Measurements from ENCODE around the gene HSP90AB1. TPM values are rescaled to one million over a fixed set of nuclear protein-coding genes. Genes with fewer than 3 reads are reported as not detected.

Gene HSP90AB1
- total and polyA plus RNA-seq, 9 of the 15 experiments (the other 6 are each of a cell fraction or from before 2014, with no cell fraction given): 1,780 to 3,358 (median 2,262) TPM

GRCh38 chr6:44221291-44221960 is 25.5 kb upstream of the HSP90AB1 start (continued):
- TF ChIP-seq SIN3A (IDR thresholded peaks at IDR 0.05; ENCODE audit: borderline replicate concordance in 2 of 2, control insufficient read depth in 1 of 2, low read depth in 2 of 2, low read length in 2 of 2): no peak; a peak in 1 of 4 replicates
- peak; percentile 52; the same call in 1 of the 2 replicates for TF ChIP-seq ESRRA (IDR thresholded peaks at IDR 0.05; ENCODE audit: borderline replicate concordance, low read depth)
- no peak for TF ChIP-seq SPI1 (IDR thresholded peaks at IDR 0.05; ENCODE audit: borderline replicate concordance, low read depth, low read length)
- TF ChIP-seq MTA3 (IDR thresholded peaks at IDR 0.05; ENCODE audit: borderline replicate concordance): peak; percentile 59; the same call in 1 of the 2 replicates
- peak; percentile 84 for TF ChIP-seq ZBTB7A (IDR thresholded peaks at IDR 0.05; ENCODE audit: borderline replicate concordance, control insufficient read depth, low read depth, low read length)
- TF ChIP-seq, protein P1, sequence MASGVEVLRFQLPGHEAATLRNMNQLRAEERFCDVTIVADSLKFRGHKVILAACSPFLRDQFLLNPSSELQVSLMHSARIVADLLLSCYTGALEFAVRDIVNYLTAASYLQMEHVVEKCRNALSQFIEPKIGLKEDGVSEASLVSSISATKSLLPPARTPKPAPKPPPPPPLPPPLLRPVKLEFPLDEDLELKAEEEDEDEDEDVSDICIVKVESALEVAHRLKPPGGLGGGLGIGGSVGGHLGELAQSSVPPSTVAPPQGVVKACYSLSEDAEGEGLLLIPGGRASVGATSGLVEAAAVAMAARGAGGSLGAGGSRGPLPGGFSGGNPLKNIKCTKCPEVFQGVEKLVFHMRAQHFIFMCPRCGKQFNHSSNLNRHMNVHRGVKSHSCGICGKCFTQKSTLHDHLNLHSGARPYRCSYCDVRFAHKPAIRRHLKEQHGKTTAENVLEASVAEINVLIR (CRISPR knock-in tag; IDR thresholded peaks at IDR 0.05): 0 out of 2 replicates have a peak, but pooled peaks have one; percentile 23
- no peak for TF ChIP-seq HIVEP1 (CRISPR knock-in tag; IDR thresholded peaks at IDR 0.05)
- peak; percentile 81 for TF ChIP-seq MYNN (IDR thresholded peaks at IDR 0.05)
- no peak for TF ChIP-seq MYNN (CRISPR knock-in tag; IDR thresholded peaks at IDR 0.05)
- TF ChIP-seq XRCC5 (IDR thresholded peaks at IDR 0.05; ENCODE audit: low read depth, low read length): peak; percentile 86; the same call in 1 of the 2 replicates
- peak; percentile 14 for TF ChIP-seq KDM5B (IDR thresholded peaks at IDR 0.05; ENCODE audit: insufficient replicate concordance, low read depth, low read length)
- TF ChIP-seq NFIC (IDR thresholded peaks at IDR 0.05): peak; percentile 90
- TF ChIP-seq USF1 (CRISPR knock-in tag; IDR thresholded peaks at IDR 0.05): peak; percentile 43; the same call in 1 of the 2 replicates
- TF ChIP-seq FOXM1 (IDR thresholded peaks at IDR 0.05; ENCODE audit: low read depth): no peak
- no peak for TF ChIP-seq FOXM1 (CRISPR knock-in tag; IDR thresholded peaks at IDR 0.05; ENCODE audit: low read depth)
- 0 out of 2 replicates have a peak, but pooled peaks have one; percentile 12 for TF ChIP-seq TCF3 (CRISPR knock-in tag; IDR thresholded peaks at IDR 0.05)
- TF ChIP-seq E2F6 (IDR thresholded peaks at IDR 0.05; ENCODE audit: borderline replicate concordance in 1 of 2, extremely low read depth in 1 of 2, insufficient read depth in 1 of 2, insufficient read length in 1 of 2, low read depth in 1 of 2, low read length in 1 of 2, poor library complexity in 1 of 2, severe bottlenecking in 1 of 2): peak in 1 of 2 experiments; percentile 4
- 0 out of 2 replicates have a peak, but pooled peaks have one; percentile 33 for TF ChIP-seq CREM (IDR thresholded peaks at IDR 0.05; ENCODE audit: low read depth)
- TF ChIP-seq KDM1A (IDR thresholded peaks at IDR 0.05): no peak
- peak; percentile 29; the same call in 1 of the 2 replicates for TF ChIP-seq RBFOX2 (IDR thresholded peaks at IDR 0.05; ENCODE audit: low read depth, low read length)
- TF ChIP-seq ZFP36 (IDR thresholded peaks at IDR 0.05; ENCODE audit: low read depth, low read length, partially characterized antibody): peak; percentile 25
- TF ChIP-seq NR2C2 (CRISPR knock-in tag; IDR thresholded peaks at IDR 0.05): peak; percentile 41; the same call in 1 of the 2 replicates
- no peak; the same call in 1 of the 2 replicates for TF ChIP-seq NR2C2 (tag; IDR thresholded peaks at IDR 0.05)
- TF ChIP-seq MBD2 (IDR thresholded peaks at IDR 0.05; ENCODE audit: borderline replicate concordance, low read depth): 0 out of 2 replicates have a peak, but pooled peaks have one; percentile 19

All from K562 (cell line).